ENCODE measurements around the gene RAB40AL.
A peak's percentile ranks its signal among the peaks of the same experiment; 100 is the strongest.

The RAB40AL gene

DNA sequence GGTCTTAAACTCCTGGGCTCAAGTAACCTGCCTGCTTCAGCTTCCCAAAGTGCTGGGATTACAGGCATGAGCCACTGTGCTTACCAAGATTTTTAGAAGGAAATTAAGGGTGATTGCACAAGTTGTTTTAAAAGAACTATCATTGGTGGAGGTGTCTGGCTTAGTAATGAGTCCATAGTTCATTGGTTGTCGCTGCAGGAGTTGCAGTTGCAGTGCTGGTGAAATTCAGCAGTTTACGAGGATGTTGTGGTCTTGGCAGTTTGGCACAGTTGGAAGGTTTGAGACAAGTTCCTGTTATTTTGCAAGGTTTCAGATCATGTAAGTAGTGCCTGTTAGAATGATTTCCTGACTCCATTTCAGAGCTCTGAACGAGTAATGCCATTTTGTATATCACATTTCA lies 48.1 kb downstream of the RAB40AL start:
- DNase-seq: peak; percentile 11
